SK-N-SH (cell line): ENCODE results near the gene NBEA.

Experiments
- CHD2 ChIP-seq: fragments of 150-350 bp; IDR thresholded peaks from 2 replicates; pipeline ENCODE4 v1.6.1; 2018; ENCODE audit warnings: low read length; ENCODE audit not compliant: partially characterized antibody
- ELF1 ChIP-seq: IDR thresholded peaks from 2 replicates; pipeline ENCODE4 v1.4.0; 2012
- EP300 ChIP-seq, 2 experiments: IDR thresholded peaks; 2 replicates each; pipeline versions ENCODE4 v1.4.0 to v1.6.1; 2012; ENCODE audit warnings: borderline replicate concordance in 1 of 2, low read depth in 1 of 2, low read length in 1 of 2
- EZH2phosphoT487 ChIP-seq: fragments of 200-600 bp; sonication (generic); IDR thresholded peaks from 2 replicates; pipeline ENCODE4 v1.6.1; 2017; ENCODE audit warnings: low read depth, mixed run types, mild to moderate bottlenecking, antibody characterized with exemption, moderate library complexity, borderline replicate concordance
- JUND ChIP-seq: IDR thresholded peaks from 2 replicates; pipeline ENCODE4 v1.4.0; 2012
- NFIC ChIP-seq: IDR thresholded peaks from 2 replicates; pipeline ENCODE4 v1.4.0; 2012; ENCODE audit warnings: borderline replicate concordance
- POLR2AphosphoS5 ChIP-seq: IDR thresholded peaks from 2 replicates; pipeline ENCODE4 v1.6.1; 2012; ENCODE audit warnings: low read depth, low read length
- RAD21 ChIP-seq: IDR thresholded peaks from 2 replicates; pipeline ENCODE4 v1.6.1; 2012; ENCODE audit warnings: mild to moderate bottlenecking, low read length
- REST ChIP-seq: IDR thresholded peaks from 2 replicates; pipeline ENCODE4 v1.6.1; 2012; ENCODE audit warnings: mild to moderate bottlenecking, low read depth, low read length, moderate library complexity
- RXRA ChIP-seq: IDR thresholded peaks from 2 replicates; pipeline ENCODE4 v1.4.0; 2012; ENCODE audit warnings: low read depth, mild to moderate bottlenecking, borderline replicate concordance
- SIN3A ChIP-seq: IDR thresholded peaks from 2 replicates; pipeline ENCODE4 v1.6.1; 2012; ENCODE audit warnings: low read depth, mild to moderate bottlenecking, low read length, moderate library complexity, borderline replicate concordance
- ZBTB33 ChIP-seq: IDR thresholded peaks from 2 replicates; pipeline ENCODE4 v1.4.0; 2012; ENCODE audit warnings: low read depth, borderline replicate concordance
- TF ChIP-seq, protein P1 (sequence below): fragments of 200-600 bp; sonication (generic); IDR thresholded peaks from 2 replicates; pipeline ENCODE4 v1.6.1; 2017; ENCODE audit warnings: antibody characterized with exemption, mild to moderate bottlenecking, moderate library complexity
- TF ChIP-seq, protein P2 (sequence below): fragments of 150-350 bp; IDR thresholded peaks from 2 replicates; pipeline ENCODE4 v1.6.1; 2017; ENCODE audit warnings: antibody characterized with exemption, low read length, low read depth, borderline replicate concordance

- no peak for TF ChIP-seq EP300 (IDR thresholded peaks at IDR 0.05; ENCODE audit: borderline replicate concordance in 1 of 2, low read depth in 1 of 2, low read length in 1 of 2)
- TF ChIP-seq, protein P1, sequence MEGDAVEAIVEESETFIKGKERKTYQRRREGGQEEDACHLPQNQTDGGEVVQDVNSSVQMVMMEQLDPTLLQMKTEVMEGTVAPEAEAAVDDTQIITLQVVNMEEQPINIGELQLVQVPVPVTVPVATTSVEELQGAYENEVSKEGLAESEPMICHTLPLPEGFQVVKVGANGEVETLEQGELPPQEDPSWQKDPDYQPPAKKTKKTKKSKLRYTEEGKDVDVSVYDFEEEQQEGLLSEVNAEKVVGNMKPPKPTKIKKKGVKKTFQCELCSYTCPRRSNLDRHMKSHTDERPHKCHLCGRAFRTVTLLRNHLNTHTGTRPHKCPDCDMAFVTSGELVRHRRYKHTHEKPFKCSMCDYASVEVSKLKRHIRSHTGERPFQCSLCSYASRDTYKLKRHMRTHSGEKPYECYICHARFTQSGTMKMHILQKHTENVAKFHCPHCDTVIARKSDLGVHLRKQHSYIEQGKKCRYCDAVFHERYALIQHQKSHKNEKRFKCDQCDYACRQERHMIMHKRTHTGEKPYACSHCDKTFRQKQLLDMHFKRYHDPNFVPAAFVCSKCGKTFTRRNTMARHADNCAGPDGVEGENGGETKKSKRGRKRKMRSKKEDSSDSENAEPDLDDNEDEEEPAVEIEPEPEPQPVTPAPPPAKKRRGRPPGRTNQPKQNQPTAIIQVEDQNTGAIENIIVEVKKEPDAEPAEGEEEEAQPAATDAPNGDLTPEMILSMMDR: no peak
- no peak for TF ChIP-seq SIN3A
- TF ChIP-seq RAD21: no peak
- no peak for TF ChIP-seq JUND
- TF ChIP-seq, protein P2, sequence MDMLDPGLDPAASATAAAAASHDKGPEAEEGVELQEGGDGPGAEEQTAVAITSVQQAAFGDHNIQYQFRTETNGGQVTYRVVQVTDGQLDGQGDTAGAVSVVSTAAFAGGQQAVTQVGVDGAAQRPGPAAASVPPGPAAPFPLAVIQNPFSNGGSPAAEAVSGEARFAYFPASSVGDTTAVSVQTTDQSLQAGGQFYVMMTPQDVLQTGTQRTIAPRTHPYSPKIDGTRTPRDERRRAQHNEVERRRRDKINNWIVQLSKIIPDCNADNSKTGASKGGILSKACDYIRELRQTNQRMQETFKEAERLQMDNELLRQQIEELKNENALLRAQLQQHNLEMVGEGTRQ: no peak
- TF ChIP-seq NFIC: no peak
- no peak for TF ChIP-seq REST
- no peak for TF ChIP-seq POLR2AphosphoS5
- no peak for TF ChIP-seq ZBTB33
- TF ChIP-seq ELF1: no peak
- TF ChIP-seq EZH2phosphoT487: no peak
- TF ChIP-seq CHD2: no peak
- no peak for TF ChIP-seq RXRA
These were observed 194.5 kb downstream of the NBEA start for GRCh38 chr13:35136585-35136984.
